HG03469 (cell line): Measurements from ENCODE around the gene CELA2A.
"Not testable (repeated sequence)": the region's sequence is repeated elsewhere in the genome, so short reads cannot be mapped to it uniquely, and the experiment has no call there.

ENCODE experiments used
- ATAC-seq: cut with Tn5 transposase; IDR thresholded peaks from one replicate; pipeline ENCODE4 v1.9.1; 2021; ENCODE audit warnings: mild to moderate bottlenecking, moderate library complexity, moderate number of reproducible peaks; ENCODE audit not compliant: unreplicated experiment

The CELA2A gene

DNA sequence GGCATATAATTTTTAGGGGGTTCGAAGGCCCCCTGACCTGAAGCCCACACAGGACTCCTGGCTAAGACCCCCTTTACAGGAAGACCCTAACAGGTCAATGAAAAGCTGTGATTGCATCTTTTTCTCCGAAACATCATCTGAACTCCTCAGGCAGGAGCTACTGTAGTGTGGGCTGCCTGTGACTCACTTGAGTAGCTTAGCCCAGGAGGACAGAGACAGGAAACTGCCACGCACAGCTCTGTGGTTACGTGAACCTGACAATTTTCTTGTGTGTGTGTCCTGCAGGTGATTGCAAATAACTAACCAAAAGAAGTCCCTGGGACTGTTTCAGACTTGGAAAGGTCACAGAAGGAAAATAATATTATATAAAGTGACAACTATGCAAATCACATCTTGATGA is 34.5 kb downstream of the CELA2A start:
- ATAC-seq, result not testable (repeated sequence)

DNA sequence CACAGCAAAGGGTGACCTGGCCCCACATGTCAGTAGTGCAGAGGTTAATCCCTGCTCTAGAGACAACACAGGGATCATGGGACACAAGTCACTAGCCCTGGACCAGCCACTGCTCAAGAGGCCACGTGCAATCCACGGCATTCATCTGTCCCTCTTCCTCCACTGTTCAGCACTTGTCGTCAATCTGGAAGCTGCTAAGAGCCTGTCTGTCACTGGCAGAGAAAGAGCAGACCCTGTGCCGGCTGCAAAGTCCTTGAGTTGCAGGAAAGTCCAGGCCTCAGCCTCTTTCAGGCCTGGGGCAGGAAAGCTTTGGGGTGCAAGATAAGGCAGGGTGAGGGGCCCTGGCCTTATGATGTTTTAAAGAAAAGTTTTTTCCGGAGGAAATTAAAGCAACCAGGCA is 36.1 kb downstream of the CELA2A start:
- ATAC-seq, result no peak

GRCh38 chr1:15493869-15494390 is 37.4 kb downstream of the CELA2A start:
- no peak for ATAC-seq

GRCh38 chr1:15500184-15501178 is 43.9 kb downstream of the CELA2A start:
- ATAC-seq, result no peak

GRCh38 chr1:15501208-15502032 is 44.9 kb downstream of the CELA2A start:
- no peak for ATAC-seq

GRCh38 chr1:15504436-15504835 is 47.9 kb downstream of the CELA2A start:
- ATAC-seq, result no peak

- ATAC-seq, result no peak
Observed at GRCh38 chr1:15506831-15507230, 50.3 kb downstream of the CELA2A start.

GRCh38 chr1:15507278-15507677 is 50.7 kb downstream of the CELA2A start:
- no peak for ATAC-seq

- ATAC-seq, result no peak
Observed at GRCh38 chr1:15508700-15509487, 52.4 kb downstream of the CELA2A start.

DNA sequence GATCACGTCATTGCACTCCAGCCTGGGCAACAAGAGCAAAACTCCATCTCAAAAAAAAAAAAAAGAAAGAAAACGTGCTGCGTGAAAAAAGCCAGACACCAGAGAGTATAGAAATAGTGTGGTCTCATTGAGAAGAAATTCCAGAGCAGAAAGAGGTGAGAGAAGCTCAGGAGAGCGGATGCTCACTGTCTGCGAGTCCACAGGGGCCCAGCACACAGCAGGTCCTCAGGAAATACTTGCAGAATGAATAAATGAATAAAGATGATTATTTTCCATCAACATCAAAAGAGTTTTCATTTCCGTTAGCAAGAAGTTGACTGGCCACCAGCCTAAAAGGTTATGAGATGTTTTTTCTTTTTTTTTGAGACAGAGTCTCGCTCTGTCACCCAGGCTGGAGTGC is 53.1 kb downstream of the CELA2A start:
- ATAC-seq, result no peak

DNA sequence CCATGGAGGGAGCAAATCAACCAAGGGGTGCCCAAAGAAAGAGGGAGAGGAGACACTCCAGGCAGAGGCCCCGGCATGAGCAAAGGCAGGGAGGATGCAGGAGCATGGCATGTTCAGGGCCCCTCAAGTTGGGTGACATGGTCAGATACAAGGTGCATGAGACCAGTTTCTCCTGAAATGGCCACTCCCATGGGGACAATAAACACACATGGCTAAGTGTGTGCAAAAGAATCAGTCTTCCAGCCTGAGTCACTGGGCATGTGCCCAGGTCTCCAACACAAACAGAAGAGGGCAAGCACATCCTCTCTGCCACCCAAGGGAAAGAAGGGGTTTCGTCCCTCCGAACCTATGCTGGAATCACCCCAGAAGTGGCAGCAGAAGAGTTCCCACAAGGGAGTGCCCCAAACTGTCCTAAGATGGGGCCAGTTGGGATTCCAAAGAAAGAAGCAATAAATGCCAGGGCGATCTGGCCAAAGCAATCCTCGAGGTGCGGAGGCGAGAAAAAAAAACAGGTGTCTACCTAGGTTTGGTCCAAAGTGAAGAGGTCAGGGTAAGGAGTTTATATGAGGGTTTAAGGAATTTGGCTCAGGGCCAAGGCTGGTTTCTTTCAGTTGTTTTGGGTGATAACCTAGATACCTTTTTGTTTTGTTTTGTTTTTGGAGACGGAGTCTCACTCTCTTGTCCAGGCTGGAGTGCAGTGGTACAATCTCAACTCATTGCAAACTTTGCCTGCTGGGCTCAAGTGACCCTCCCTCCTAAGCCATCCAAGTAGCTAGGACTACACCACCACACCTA is 54.3 kb downstream of the CELA2A start:
- no peak for ATAC-seq

- ATAC-seq, result no peak
Observed at GRCh38 chr1:15513192-15513591, 56.7 kb downstream of the CELA2A start.

- no peak for ATAC-seq
Observed at GRCh38 chr1:15513919-15514318, 57.4 kb downstream of the CELA2A start.

- not testable (repeated sequence) for ATAC-seq
Observed at GRCh38 chr1:15514557-15514956, 58.0 kb downstream of the CELA2A start.

GRCh38 chr1:15515022-15515663 is 58.6 kb downstream of the CELA2A start:
- no peak for ATAC-seq

- ATAC-seq, result no peak
Observed at GRCh38 chr1:15519625-15520024, 63.1 kb downstream of the CELA2A start.

DNA sequence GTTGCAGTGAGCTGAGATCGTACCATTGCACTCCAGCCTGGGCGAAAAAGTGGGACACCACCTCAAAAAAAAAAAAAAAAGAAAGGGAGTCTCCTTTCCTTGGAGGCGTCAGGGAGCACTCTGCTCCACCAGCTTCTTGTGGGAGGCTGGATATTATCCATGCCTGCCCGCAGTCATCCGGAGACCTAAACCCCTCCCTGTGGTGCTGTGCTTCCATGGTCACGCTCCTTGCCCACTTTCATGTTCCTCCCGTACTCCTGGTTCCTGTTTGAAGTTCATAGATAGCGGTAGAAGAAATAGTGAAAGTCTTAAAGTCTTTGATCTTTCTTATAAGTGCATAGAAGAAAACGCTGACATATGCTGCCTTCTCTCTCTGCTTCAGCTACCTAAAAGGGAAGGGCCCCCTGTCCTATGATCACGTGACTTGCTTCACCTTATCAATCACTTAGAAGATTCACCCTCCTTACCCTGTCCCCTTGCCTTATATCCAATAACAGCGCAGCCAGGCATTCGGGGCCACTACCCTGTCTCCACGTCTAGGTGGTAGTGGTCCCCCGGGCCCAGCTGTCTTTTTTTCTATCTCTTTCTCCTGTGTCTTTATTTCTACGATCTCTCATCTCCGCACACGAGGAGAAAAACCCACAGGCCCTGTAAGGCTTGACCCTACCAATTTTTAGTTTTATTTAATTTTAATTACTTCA is 64.8 kb downstream of the CELA2A start:
- ATAC-seq, result not testable (repeated sequence)
